HEK293 (cell line): Measurements from ENCODE around the gene ASPSCR1.

Source experiments
- CTCF ChIP-seq: fragments of 450-650 bp; formaldehyde crosslinking; IDR thresholded peaks from 2 replicates; pipeline ENCODE4 v1.5.1; 2016; ENCODE audit warnings: missing biosample characterization, missing genetic modification characterization
- KLF16 ChIP-seq: fragments of 450-650 bp; formaldehyde crosslinking; IDR thresholded peaks from 2 replicates; pipeline ENCODE4 v1.5.1; 2017; ENCODE audit warnings: missing biosample characterization, missing genetic modification characterization
- ZBTB26 ChIP-seq: fragments of 450-650 bp; formaldehyde crosslinking; optimal IDR thresholded peaks from 2 replicates; pipeline ENCODE3; 2016; ENCODE audit warnings: missing biosample characterization, mild to moderate bottlenecking, missing genetic modification characterization
- ZNF335 ChIP-seq: fragments of 450-650 bp; formaldehyde crosslinking; conservative IDR thresholded peaks from 2 replicates; pipeline ENCODE4 v1.5.1; 2016; ENCODE audit warnings: missing biosample characterization, missing genetic modification characterization
- ZNF488 ChIP-seq: fragments of 450-650 bp; formaldehyde crosslinking; IDR thresholded peaks from 2 replicates; pipeline ENCODE4 v1.5.1; 2016; ENCODE audit warnings: missing biosample characterization, missing genetic modification characterization
- ZNF629 ChIP-seq: fragments of 450-650 bp; formaldehyde crosslinking; IDR thresholded peaks from 2 replicates; pipeline ENCODE4 v1.5.1; 2017; ENCODE audit warnings: missing biosample characterization, missing genetic modification characterization

GRCh38 chr17:81983639-81984373 is 6.4 kb downstream of the ASPSCR1 start:
- TF ChIP-seq CTCF (tag by site-specific recombination) (no peak), ZNF335 (tag by site-specific recombination) (no peak), ZBTB26 (tag by site-specific recombination) (no peak), ZNF488 (tag by site-specific recombination) (no peak), KLF16 (tag by site-specific recombination) (no peak), ZNF629 (no peak)
